HG02763 (cell line): ENCODE results near the gene BAZ1A.

Source experiments
- ATAC-seq: cut with Tn5 transposase; IDR thresholded peaks from one replicate; pipeline ENCODE4 v1.9.1; 2021; ENCODE audit warnings: mild to moderate bottlenecking, moderate library complexity; ENCODE audit not compliant: unreplicated experiment

The BAZ1A gene

DNA sequence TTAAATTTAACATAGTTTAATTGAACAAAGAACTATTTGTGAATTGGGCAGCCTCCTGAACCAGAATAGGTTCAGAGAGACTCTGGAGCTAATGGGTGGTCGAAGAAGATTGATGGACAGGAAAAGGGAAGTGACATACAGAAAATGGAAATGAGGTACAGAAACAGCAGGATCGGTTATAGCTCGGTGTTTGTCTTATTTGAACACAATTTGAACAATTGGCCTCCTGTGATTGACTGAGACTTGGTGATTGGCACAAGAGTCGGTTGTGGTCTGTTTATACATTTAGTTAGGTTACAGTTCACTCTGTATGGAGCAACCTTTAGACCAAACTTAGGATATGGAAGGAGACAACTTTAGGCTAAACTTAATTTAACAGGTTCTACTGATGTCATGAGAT is 142.4 kb downstream of the BAZ1A start:
- ATAC-seq = no peak

DNA sequence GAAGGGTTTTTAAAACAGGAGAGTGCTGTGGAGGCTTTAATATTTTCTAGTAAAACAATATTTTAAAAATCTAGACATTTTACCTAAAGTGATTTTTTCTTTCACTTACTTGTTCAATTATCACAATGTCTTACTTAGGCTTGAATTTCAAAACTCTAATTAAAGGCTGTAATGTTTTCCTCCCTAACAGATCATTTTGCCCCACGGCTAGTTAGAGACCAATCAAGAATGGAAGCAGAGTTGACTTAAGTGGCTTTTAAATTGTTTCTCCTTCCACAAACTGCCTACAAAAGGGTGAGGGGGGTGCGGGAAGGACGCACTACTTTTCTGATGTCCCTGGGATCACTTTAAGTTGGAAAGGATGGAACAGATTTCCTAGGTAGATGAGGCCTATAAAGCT is 151.3 kb downstream of the BAZ1A start:
- ATAC-seq = no peak

DNA sequence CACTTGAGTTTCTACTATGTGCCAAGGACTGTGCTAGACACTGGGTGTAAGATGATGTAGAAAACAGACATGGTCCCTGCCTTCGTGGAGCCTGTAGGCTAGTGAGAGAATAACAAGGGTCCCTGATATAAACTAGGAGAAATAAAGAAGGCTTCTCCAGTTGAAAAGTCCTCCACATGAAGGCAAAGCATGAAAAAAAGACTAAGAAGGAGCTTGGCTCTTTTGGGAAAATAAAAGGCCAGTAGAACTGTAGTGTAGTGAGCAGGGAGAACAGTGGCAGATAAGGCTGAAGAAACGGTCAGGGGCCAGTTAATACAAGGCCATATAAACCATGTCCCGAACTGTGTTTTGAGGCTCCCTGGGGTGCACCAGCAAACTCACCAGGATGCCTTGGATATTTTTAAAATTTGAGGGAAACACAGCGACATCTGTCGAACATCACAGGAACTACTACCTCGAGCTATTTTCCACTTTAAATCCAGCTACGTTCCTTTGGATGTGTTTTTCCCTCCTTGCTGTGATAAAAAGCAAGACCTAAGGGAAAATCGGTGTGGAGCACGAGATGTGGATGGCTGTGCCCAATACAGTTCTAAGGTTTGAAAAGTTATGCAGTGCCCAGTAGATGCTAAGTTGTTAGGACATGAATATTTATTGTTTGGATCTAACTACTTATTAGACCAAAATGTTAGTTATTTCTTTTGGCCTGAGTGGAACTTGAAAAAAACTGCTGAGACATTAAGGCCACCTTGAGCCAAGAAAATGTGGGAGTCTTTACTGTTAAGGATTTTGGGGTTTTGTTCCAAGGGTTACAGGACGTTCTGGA is 152.2 kb downstream of the BAZ1A start:
- ATAC-seq = no peak

DNA sequence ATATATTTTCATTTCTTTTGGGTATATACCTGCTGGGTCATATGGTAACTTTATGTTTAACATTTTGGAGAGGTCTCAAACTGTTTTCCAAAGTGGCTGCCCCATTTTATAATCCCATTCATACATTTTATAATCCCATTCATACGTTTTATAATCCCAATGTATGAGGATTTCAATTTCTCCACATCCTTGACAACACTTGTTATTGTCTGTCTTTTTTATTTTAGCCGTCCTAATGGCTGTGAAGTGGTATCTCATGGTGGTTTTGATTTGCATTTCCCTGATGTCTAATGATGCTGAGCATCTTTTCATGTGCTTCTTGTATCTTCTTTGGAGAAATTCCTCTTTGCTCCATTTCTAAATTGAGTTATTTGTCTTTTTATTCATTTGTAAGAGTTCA is 154.0 kb downstream of the BAZ1A start:
- ATAC-seq = no peak

DNA sequence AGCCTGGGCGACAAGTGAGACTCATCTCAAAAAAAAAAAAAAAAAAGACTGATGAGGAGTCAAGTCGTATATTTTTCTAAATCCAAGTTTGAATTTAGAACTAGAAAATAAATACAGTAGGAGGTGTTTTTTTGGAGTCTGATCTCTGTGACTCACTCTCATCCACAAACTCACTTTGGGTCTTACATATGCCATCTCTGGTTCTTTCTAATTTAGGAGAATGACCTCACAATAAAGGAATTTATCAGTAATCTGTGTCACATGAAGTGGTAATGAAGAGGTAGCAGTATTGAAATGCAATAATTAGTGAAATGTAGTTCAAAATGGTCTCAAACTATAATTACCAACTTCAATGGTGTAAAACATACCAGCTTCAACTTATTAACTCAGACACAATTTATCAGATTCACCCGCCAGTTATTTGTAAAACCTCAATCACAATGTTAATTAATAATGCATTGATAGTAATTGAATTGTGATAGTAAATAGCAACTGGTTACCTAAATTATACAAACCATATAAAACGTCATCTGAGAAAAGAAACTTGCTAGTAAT is 156.3 kb downstream of the BAZ1A start:
- no peak for ATAC-seq

DNA sequence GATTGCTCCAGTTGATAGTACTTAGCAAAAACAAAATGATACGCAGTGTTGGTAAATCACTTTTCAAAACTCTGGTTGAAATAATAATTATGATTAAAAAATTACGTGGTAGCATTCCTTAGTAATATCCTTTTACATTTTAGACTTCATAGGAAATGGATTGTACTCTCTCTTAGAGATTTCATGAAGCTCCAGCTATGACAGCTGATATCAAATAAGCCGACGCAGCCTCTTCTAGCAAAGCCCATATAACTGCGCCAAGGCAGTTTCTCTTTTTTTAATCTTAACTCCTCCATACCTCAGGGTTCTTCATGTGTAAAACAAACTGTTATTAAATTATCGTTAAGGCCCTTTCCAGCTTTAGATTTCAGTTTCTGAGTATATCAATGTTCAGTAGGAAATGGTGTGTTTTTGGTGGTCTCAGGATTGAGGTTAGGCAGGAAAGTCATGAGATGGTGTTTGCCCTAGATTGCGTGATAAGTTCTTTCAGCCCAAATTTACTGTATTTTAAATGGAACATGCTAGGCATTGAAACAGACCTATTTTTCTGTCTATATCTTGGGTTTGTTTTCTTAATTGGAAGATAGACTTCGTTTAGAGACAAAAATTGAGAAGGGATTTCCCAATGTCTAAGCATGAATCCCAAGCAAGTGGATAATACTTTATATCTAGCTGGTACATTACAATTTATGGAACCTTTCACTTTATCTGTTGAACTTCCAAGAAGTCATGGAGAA is 159.9 kb downstream of the BAZ1A start:
- no peak for ATAC-seq

DNA sequence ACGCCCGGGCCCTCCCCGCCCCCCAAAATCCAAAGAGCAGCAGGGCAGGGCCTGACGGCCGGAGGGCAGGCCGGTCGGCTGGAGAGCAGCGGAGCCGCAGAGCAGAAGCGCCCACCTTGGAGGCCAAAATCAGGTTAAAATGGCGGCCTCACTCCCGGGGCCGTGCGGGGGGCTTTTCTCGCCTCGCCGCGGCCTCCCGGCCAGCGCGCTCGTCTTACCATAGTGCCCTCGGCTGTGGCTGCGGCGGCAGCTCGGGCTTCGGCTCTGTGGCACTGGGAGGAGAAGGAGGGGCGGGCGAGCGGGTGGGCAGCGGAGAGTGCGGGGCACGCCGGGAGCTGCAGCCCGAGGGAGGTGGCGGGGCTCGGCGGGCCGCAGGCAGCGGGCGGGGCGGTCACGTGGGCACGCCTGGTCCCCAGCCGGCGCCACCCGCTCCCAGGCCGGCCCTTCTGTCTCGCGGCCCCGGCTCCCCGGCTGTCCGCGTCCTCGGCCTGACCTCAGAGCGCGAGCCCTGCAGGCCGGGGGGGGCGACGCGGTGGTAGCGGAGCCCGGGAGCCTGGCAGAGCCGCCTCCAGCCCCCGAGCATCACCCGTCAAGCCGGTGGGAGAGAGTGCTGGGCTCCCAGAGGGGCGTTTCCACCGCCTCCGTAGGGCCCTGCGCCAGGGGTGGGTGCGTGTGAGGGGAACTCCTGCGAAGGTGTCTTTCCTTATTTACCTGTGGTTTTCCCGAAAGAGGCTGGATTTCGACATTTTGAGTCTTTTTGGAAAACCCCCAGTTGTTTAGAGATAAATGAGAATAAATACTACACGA is 160.6 kb downstream of the BAZ1A start, which contains the start of gene CFL2:
TSS of gene CFL2 (minus strand) at position 274 of the 807 bp plus-strand sequence. CDS start at position 221, 53 bp downstream.
- ATAC-seq = peak; percentile 92

DNA sequence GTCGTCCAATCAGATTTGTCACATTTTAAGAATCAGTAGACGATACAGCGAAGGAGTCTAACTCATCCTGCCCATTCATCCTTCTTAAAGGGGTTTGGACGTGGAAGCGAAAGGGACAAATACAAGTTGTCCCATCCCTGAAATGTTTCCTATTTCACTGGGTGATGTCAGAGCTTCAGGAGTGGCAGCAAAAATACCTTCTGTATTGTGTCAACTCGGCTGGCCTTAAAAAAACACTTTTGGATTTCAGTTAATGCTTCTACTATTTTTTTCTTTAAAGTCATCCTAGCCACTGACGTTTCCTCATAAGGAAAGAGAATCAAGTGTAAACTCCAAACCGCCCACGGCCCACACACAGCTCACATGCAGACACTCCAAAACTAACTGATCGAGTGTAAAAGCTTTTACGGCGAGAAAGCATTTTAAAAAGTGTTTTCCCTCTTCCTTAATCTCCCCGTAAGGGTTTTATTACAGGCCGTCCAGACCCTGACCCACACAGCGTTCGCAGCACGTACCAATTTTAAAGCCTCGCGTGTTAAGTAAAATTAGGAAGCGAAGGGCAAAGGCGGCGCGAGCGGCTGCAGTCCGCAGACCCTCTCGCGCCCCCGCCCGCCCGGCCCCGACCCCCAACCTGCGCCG is 161.4 kb downstream of the BAZ1A start:
- ATAC-seq = no peak

DNA sequence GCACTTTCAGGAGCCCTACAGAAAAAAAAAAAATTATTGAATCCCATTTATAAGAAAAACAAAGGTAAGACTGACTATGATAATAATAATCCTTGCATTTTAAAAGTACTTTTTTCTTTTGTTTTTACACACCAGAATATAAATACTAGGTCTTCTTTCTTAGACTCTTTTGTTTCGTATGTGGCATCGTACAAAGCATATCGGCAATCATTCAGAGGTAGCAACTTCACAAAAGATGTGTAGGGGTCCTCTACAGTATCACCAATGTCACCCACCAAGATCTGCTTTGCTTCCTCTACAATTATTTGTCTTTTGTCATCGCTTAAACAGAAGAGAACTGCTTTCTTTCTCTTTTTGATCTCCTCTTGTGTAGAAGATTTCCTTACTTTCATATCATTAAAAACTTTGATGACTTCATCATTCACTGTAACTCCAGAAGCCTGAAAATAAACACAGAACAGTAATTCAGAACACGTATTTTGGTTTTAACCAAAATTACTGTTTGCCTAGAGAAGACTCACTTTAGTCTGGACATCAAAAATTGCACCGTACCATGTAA is 162.0 kb downstream of the BAZ1A start:
- no peak for ATAC-seq

DNA sequence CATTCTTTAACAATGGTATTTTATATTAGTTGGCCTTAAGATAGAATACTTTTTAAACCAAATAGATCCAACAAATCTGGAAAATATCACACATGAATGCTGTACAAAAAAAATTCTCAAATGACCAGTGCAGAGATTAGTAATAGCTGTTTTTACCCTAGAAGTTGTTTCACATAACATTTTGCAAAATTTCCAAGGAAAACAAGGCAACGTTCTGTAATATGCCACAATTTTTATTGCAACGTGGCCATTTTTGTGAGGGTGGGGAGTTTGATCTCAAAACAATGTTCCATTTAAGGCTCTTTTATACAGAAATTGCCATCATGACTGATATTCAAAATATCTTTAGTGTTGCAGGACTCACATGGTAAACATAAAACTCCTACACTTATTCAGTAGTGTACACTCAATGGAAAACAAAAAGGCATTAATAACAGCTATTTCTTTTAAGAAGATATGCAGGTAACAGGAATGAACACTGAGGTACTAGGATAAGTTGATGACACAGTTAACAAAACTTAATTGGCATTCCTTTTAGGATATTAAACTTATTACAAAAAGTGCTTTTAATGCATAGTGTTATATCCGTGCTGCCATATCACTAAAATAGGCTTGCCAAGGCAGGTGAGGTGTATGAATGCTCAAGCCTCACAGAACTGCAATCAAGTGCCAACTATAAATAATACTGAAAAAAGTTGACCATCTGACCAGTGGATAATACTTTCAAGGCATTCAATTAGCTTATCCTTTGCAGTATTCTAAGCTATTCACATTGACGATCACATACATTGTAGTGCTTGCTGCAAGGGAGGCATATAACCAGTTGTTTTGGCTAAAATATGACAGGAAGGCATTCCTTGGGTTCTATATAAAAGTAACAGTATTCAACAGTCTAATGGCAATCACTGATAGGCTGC is 163.1 kb downstream of the BAZ1A start:
- ATAC-seq = no peak

DNA sequence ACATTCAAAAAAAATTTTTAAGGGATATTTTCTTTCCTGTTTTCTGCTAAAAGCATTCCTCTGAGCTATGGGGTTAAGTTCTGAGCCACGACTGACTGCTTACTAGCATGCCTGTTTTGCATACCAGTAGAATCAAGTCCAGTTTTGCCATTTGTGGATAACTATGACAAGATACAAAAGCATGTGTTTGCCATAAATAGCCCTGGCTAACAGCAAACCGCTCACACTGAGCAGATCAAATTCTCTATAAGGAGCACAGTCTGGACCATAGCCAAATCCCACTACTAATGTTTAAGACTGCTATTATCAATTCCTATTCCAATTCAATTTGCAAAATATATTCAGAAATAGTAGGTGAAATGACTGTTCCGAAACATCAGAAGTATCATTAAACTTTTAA is 164.0 kb downstream of the BAZ1A start:
- ATAC-seq = peak; percentile 44

DNA sequence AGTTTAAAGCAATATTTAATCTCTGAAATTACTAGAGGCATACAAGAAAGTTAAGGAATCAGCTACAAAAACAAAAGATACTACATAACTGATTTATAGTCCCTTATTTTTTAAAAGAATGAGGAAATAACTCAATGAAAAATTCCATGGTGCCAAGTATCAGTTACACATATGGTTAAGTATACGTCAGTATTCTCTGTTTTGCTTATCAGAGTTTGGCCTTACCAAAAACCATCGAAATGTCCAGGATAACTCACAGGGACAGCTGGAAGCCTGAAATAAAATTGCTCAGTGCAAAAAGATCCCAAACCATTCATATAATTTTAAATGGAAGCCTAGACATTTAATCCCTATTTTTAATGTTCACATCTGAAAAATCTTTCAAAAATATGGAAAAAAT is 164.4 kb downstream of the BAZ1A start:
- no peak for ATAC-seq

DNA sequence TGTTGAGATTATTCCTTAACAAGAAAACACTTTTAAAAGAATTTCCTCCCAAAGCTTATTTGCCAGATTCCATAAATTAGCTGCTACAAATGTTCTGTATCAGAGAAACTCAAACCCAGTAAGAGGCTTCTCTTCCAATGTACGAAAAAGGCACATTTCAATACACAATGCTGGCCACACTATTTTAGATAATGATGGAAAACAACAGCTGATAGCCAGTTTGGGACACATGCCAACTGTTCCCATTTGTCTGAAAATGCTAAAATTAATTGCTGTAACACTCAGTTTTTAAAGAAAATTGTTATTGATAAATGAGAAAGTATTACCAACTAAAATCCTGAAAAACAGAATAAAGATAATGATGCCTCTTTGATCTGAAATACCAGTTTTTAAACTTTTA is 165.2 kb downstream of the BAZ1A start:
- no peak for ATAC-seq

DNA sequence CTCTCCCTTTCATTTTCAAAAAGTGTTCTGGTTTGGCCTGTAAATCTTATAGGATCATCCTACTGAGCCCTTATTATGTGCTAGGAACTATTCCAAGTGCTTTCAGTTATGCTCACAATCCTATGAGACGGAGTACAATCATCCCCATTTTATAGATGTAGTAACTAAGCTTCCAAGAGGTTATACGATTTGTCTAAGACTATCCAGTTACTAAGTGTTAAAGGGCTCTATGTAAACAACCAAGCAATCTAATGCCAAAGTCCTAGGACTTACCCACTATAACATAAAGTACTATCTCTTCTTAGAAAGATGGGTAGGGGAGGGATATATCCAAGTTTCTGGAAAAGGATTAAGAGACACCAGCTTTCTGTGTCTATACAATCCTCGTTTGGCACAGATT is 167.4 kb downstream of the BAZ1A start:
- no peak for ATAC-seq
